Left lung (tissue), 10 donors: Measurements from ENCODE around the gene VAT1L. TPM values are rescaled to one million over a fixed set of nuclear protein-coding genes. Genes with fewer than 3 reads are reported as not detected.
A peak's percentile ranks its signal among the peaks of the same experiment; 100 is the strongest.

ENCODE experiments used
- ATAC-seq: fragments of 200-7000 bp; cut with Tn5 transposase; one replicate; pipeline ENCODE4 v1.9.1; 2020; ENCODE audit warnings: moderate library complexity
- DNase-seq, 4 donors: peaks; one replicate each; pipeline ENCODE4 v3.0.0-alpha.2; 2013 to 2020
- H3K27ac ChIP-seq, 2 donors: fragments of 200-600 bp; sonication (generic) in 1 of 2; one replicate each; pipeline versions ENCODE4 v1.5.0 to v1.8.0; 2020 to 2021
- H3K27me3 ChIP-seq, 2 donors: fragments of 200-600 bp; sonication (generic) in 1 of 2; one replicate each; pipeline versions ENCODE4 v1.5.0 to v1.8.0; 2020 to 2021
- H3K36me3 ChIP-seq, 2 donors: fragments of 200-600 bp; sonication (generic) in 1 of 2; one replicate each; pipeline versions ENCODE4 v1.5.0 to v1.8.0; 2020 to 2021
- H3K4me1 ChIP-seq, 2 donors: fragments of 200-600 bp; one replicate each; pipeline ENCODE4 v1.8.0; 2021
- H3K4me3 ChIP-seq, 2 donors: fragments of 200-600 bp; sonication (generic) in 1 of 2; one replicate each; pipeline versions ENCODE4 v1.5.0 to v1.8.0; 2020 to 2021; ENCODE audit warnings: mild to moderate bottlenecking in 1 of 2
- H3K9me3 ChIP-seq, 2 donors: fragments of 200-600 bp; sonication (generic) in 1 of 2; one replicate each; pipeline versions ENCODE4 v1.5.0 to v1.8.0; 2020 to 2021
- CTCF ChIP-seq, 2 donors: fragments of 200-600 bp; sonication (generic) in 1 of 2; IDR thresholded peaks; one replicate each; pipeline versions ENCODE4 v1.5.0 to v1.8.0; 2021; ENCODE audit warnings: antibody characterized with exemption in 2 of 2
- intact Hi-C, 2 donors: fragments of 100-400 bp; cut with DNase I; formaldehyde crosslinking; loops; one replicate each; pipeline versions ENCODE4 v1.11.2 to v1.14.2; 2022
- polyA plus RNA-seq, 6 donors: library from polyadenylated mRNA; unstranded; fragments of 120-200 nt; gene quantifications; one replicate each; pipeline ENCODE4 v1.2.1, GENCODE V29; 2013; ENCODE audit not compliant: insufficient read length in 6 of 6
- total RNA-seq, 2 donors: library from RNA; stranded (reverse); fragmentation: NEBNext Ultra II Directional; extraction: Animal tissue kit (Norgen Biotek cat#: 25700); gene quantifications; one replicate each; pipeline ENCODE4 v1.2.1, GENCODE V29; 2021
- donor health status: DM: no; HTN: yes; CAD: no.
- donor health status: DM: no; HTN: no; CAD: no.

Gene VAT1L
- total and polyA plus RNA-seq, 8 donors = 0.26 to 9.2 (median 5.4) TPM

GRCh38 chr16:77869997-77870813, 81.8 kb downstream of the VAT1L start:
- ATAC-seq (peak; percentile 29), DNase-seq (no peak)
- Histone ChIP-seq H3K4me3 (no peak overlapping the region), H3K9me3 (no peaks in the 10 kb centered on the region), H3K36me3 (no peaks in the 10 kb centered on the region), H3K27ac (no peak overlapping the region), H3K27me3 (no peaks in the 10 kb centered on the region), H3K4me1 (no peaks in the 10 kb centered on the region)
- TF ChIP-seq CTCF (IDR thresholded peaks at IDR 0.05) = no peak
- intact Hi-C loops = no loop called here

- ATAC-seq = no peak
- H3K9me3 ChIP-seq = no peaks in the 10 kb centered on the region
- no peak overlapping the region for H3K27ac ChIP-seq
- H3K4me3 ChIP-seq = no peak overlapping the region
- intact Hi-C loops = no loop called here
- no peak for TF ChIP-seq CTCF (IDR thresholded peaks at IDR 0.05)
- no peaks in the 10 kb centered on the region for H3K27me3 ChIP-seq
- H3K36me3 ChIP-seq = no peaks in the 10 kb centered on the region
- DNase-seq = no peak
- H3K4me1 ChIP-seq = no peaks in the 10 kb centered on the region
Observed at GRCh38 chr16:77871932-77872331, 83.6 kb downstream of the VAT1L start.

DNA sequence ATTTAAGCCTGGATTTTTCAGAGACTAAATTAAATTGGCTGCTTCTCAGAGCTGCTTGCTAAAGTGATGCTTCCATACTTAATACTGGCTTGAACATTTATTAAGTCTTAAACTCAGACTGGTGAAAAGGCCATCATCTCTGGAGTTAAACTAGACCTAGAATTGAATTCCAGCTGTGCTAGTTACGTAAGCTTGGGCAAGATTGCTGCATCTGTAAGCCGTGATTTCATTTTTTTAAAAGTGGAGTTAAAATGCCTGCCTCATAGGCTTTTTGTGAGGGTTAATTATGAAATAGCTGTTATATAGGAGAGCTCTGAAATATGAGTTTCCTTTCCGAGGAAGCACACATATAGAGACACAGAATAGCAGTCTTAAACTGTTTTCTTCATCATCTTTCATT, 84.7 kb downstream of the VAT1L start:
- Histone ChIP-seq H3K36me3 (no peaks in the 10 kb centered on the region), H3K27me3 (no peaks in the 10 kb centered on the region), H3K4me3 (no peak overlapping the region), H3K4me1 (no peaks in the 10 kb centered on the region), H3K27ac (no peak overlapping the region), H3K9me3 (no peaks in the 10 kb centered on the region)
- TF ChIP-seq CTCF (IDR thresholded peaks at IDR 0.05) = no peak
- intact Hi-C loops = no loop called here
- DNase-seq (no peak), ATAC-seq (no peak)

GRCh38 chr16:77874347-77874746, 86.0 kb downstream of the VAT1L start:
- H3K36me3 ChIP-seq = no peaks in the 10 kb centered on the region
- H3K27me3 ChIP-seq = no peaks in the 10 kb centered on the region
- no peak overlapping the region for H3K27ac ChIP-seq
- intact Hi-C loops = no loop called here
- H3K4me1 ChIP-seq = no peaks in the 10 kb centered on the region
- H3K4me3 ChIP-seq = no peak overlapping the region
- ATAC-seq (no peak), DNase-seq (no peak)
- no peaks in the 10 kb centered on the region for H3K9me3 ChIP-seq
- no peak for TF ChIP-seq CTCF (IDR thresholded peaks at IDR 0.05)

DNA sequence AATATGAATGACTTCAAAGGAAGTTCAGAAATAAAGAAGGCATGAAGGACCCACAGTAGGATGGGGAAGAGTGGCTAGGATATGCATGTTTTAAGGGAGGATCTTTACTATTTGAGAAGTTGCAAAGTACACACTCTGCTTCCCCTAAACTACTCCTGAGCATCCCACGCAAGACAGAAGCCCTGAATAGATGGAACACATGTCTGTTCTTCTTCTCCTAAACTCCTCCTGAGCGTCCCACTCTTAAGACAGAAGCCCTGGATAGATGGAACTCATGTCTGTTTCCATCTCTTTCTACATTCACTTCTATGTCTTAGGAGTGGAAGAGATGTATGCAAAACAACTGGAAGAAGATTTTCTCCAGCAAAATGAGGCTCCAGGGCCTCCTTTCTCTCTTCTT, 88.4 kb downstream of the VAT1L start:
- no peak for TF ChIP-seq CTCF (IDR thresholded peaks at IDR 0.05)
- no peaks in the 10 kb centered on the region for H3K27me3 ChIP-seq
- intact Hi-C loops = no loop called here
- H3K9me3 ChIP-seq = no peaks in the 10 kb centered on the region
- no peaks in the 10 kb centered on the region for H3K36me3 ChIP-seq
- H3K4me1 ChIP-seq = no peaks in the 10 kb centered on the region
- no peak overlapping the region for H3K27ac ChIP-seq
- no peak overlapping the region for H3K4me3 ChIP-seq
- ATAC-seq = no peak
- no peak for DNase-seq
